Muscle layer of colon (tissue), 2 donors: ENCODE data around the gene ZIC2.
"Not testable (repeated sequence)": the region's sequence is repeated elsewhere in the genome, so short reads cannot be mapped to it uniquely, and the experiment has no call there.

Experiments
- H3K27ac ChIP-seq: one replicate; pipeline ENCODE4 v1.7.0; 2013; ENCODE audit warnings: low read depth, mild to moderate bottlenecking, low read length, moderate library complexity
- H3K27me3 ChIP-seq, 2 donors: one replicate each; pipeline ENCODE4 v1.7.0; 2013; ENCODE audit warnings: low read length in 2 of 2, mild to moderate bottlenecking in 2 of 2; ENCODE audit not compliant: insufficient read depth in 2 of 2, control insufficient read depth in 1 of 2
- H3K36me3 ChIP-seq: one replicate; pipeline ENCODE4 v1.7.0; 2013; ENCODE audit warnings: mild to moderate bottlenecking, low read length; ENCODE audit not compliant: insufficient read depth
- H3K4me1 ChIP-seq: one replicate; pipeline ENCODE4 v1.7.0; 2013; ENCODE audit warnings: mild to moderate bottlenecking, low read length; ENCODE audit not compliant: insufficient read depth
- H3K4me3 ChIP-seq, 2 donors: one replicate each; pipeline ENCODE4 v1.7.0; 2013; ENCODE audit warnings: low read length in 2 of 2, low read depth in 1 of 2, mild to moderate bottlenecking in 1 of 2, moderate library complexity in 1 of 2
- H3K9ac ChIP-seq: one replicate; pipeline ENCODE4 v1.7.0; 2013; ENCODE audit warnings: low read length
- H3K9me3 ChIP-seq: one replicate; pipeline ENCODE4 v1.7.0; 2013; ENCODE audit warnings: mild to moderate bottlenecking, low read length
- donor health status: abdominal sarcoma.
- donor health status: Adenocarcinoma of cecum.

ZIC2 gene

DNA sequence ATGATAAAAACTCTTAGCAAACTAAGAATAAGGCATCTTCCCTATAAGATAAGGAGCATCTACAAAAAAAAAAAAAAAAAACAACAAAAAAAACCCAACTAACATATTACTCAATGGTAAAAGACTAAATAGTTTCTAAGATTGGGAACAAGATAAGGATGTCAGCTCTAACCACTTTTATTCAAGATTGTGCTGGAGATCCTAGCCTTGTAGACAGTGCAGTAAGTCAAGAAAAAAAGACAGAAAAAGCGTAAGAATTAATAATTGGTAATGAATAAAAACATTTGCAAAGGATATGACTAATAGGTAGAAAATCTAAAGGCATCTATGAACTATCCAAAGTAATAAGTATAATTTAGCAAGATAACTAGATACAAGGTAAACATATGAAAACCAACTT, 33.0 kb downstream of the ZIC2 start:
- no peaks in the 10 kb centered on the region for H3K9me3 ChIP-seq
- no peak overlapping the region for H3K4me3 ChIP-seq
- no peak overlapping the region for H3K9ac ChIP-seq
- H3K27ac ChIP-seq = no peak overlapping the region
- H3K4me1 ChIP-seq = no peaks in the 10 kb centered on the region
- no peaks in the 10 kb centered on the region for H3K27me3 ChIP-seq
- H3K36me3 ChIP-seq = no peaks in the 10 kb centered on the region

DNA sequence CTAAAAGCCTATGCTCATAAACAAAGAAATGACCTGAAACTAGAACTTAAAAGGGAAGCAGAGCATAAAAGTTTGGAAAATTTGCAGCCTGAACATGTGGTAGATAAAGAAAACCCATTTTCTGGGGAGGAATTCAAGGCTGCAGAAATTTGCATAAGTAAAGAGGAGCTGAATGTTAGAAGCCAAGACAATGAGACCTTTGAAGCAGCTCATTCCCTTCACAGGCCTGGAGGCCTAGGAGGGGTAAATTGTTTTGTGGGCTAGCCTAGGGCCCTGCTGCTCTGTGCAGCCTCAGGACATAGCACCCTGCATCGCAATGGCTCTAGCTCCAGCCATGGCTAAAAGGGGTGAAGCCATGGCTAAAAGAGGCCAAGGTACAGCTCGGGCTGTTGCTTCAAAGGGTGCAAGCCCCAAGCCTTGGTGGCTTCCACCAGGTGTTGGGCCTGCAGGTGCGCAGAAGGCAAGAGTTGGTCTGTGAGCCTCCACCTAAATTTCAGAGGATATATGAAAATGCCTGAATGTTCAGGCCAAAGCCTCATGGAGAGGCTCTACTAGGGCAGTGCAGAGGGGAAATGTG, 38.3 kb downstream of the ZIC2 start:
- H3K9ac ChIP-seq = no peak overlapping the region
- H3K9me3 ChIP-seq = no peaks in the 10 kb centered on the region
- H3K36me3 ChIP-seq = no peaks in the 10 kb centered on the region
- no peaks in the 10 kb centered on the region for H3K27me3 ChIP-seq
- H3K27ac ChIP-seq = no peak overlapping the region
- no peak overlapping the region for H3K4me3 ChIP-seq
- H3K4me1 ChIP-seq = no peaks in the 10 kb centered on the region

DNA sequence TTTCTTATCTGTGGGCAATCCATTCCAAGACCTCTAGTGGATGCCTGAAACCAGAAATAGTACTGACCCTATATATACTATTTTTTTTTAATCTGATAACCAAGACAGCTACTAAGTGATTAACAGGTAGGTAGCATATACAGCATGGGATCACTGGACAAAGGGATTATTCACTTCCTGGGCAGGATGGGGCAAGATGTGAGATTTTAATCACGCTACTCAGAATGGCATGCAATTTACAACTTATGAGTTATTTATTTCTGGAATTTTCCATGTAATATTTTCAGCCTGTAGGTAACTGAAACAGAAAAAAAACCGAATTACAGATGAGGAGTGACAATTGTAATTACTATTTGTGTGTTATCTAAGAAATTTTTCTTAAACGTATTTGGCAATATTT, 41.2 kb downstream of the ZIC2 start:
- no peak overlapping the region for H3K9ac ChIP-seq
- no peaks in the 10 kb centered on the region for H3K9me3 ChIP-seq
- no peaks in the 10 kb centered on the region for H3K27me3 ChIP-seq
- H3K36me3 ChIP-seq = no peaks in the 10 kb centered on the region
- H3K4me1 ChIP-seq = no peaks in the 10 kb centered on the region
- H3K27ac ChIP-seq = no peak overlapping the region
- no peak overlapping the region for H3K4me3 ChIP-seq

DNA sequence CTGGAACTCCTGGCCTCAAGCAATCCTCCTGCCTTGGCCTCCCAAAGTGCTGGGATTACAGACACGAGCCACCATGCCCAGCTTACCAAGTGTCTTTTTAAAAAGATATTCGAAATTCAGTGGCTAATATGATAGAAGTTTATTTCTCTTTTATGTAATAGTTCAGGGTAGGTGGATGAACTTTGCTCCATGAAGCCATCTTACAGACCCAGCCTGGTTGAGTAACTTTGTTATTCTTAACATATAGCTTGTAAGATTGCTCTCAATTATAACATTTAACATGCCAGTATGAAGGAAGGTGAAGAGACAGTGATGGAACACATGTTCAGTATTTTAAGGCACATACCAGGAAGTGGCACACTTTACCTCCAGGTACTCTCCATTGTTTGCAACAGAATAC, 42.4 kb downstream of the ZIC2 start:
- Histone ChIP-seq H3K4me1 (no peaks in the 10 kb centered on the region), H3K27ac (no peak overlapping the region), H3K36me3 (no peaks in the 10 kb centered on the region), H3K9me3 (no peaks in the 10 kb centered on the region), H3K4me3 (no peak overlapping the region), H3K9ac (no peak overlapping the region), H3K27me3 (no peaks in the 10 kb centered on the region)

DNA sequence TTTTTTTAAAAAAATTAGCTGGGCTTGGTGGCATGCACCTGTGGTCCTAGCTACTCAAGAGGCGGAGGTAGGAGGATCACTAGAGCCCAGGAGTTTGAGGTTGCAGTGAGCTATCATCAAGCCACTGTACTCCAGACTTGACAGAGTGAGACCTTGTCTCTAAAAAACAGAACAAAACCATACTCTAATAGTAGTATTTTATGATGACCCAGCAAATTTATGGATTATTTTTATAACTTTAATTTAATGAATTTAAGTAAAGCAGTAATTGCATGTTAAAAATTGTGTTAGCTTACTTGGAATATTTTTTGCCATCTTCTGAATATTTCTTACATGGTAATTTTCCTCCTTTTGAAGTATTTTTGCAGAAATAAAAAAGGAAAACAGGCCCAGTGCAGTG, 48.3 kb downstream of the ZIC2 start:
- no peaks in the 10 kb centered on the region for H3K4me1 ChIP-seq
- H3K9ac ChIP-seq = no peak overlapping the region
- H3K36me3 ChIP-seq = no peaks in the 10 kb centered on the region
- H3K4me3 ChIP-seq = no peak overlapping the region
- no peaks in the 10 kb centered on the region for H3K27me3 ChIP-seq
- H3K27ac ChIP-seq = no peak overlapping the region
- no peaks in the 10 kb centered on the region for H3K9me3 ChIP-seq

DNA sequence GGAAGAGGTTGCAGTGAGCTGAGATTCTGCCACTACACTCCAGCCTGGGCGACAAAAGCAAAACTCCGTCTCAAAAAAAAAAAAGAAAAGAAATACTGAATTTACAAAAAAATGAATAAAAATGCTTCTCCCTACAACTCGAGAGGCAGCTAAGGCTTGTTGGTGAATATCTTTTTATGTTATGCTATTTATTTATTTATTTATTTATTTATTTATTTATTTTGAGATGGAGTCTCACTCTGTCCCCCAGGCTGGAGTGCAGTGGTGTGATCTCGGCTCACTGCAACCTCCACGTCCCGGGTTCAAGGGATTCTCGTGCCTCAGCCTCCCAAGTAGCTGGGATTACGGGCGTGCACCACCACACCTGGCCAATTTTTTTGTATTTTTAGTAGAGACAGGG, 51.1 kb downstream of the ZIC2 start:
- not testable (repeated sequence) for H3K4me3 ChIP-seq, H3K9ac ChIP-seq, H3K36me3 ChIP-seq, H3K4me1 ChIP-seq, H3K27me3 ChIP-seq, H3K9me3 ChIP-seq, H3K27ac ChIP-seq

DNA sequence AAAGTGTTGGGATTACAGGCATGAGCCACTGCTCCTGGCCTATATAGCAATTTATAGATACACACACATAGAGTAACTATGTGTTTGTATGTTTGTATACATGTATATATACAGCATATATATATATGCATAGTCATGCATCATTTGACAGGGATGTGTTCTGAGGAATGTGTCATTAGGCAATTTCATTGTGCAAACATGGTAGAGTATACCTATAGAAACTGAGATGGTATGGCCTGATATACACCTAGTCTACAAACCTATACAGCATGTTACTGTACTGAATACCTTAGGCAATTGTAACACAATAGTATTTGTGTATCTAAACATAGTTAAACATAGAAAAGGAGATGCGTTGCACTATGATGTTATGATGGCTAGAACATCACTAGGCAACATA, 54.4 kb downstream of the ZIC2 start:
- no peak overlapping the region for H3K9ac ChIP-seq
- H3K4me1 ChIP-seq = no peaks in the 10 kb centered on the region
- no peaks in the 10 kb centered on the region for H3K36me3 ChIP-seq
- no peak overlapping the region for H3K4me3 ChIP-seq
- no peak overlapping the region for H3K27ac ChIP-seq
- H3K9me3 ChIP-seq = no peaks in the 10 kb centered on the region
- no peaks in the 10 kb centered on the region for H3K27me3 ChIP-seq
